Mesendoderm (in vitro differentiated cells): ENCODE measurements around the gene NADSYN1.
"Not testable (repeated sequence)": the region's sequence is repeated elsewhere in the genome, so short reads cannot be mapped to it uniquely, and the experiment has no call there.

Experiments
- DNase-seq: peaks from one replicate; pipeline ENCODE4 v3.0.0; 2013
- H2AK5ac ChIP-seq: 2 replicates; pipeline ENCODE4 v1.6.1; 2013; ENCODE audit warnings: low read length, inconsistent platforms
- H2BK120ac ChIP-seq: 2 replicates; pipeline ENCODE4 v1.6.1; 2013; ENCODE audit warnings: low read depth, mild to moderate bottlenecking, low read length, moderate library complexity, mixed read lengths
- H2BK15ac ChIP-seq: replicated peaks from 2 replicates; pipeline ENCODE4 v1.6.1; 2013; ENCODE audit warnings: low read depth, mild to moderate bottlenecking, moderate library complexity
- H2BK5ac ChIP-seq: 2 replicates; pipeline ENCODE4 v1.6.1; 2013; ENCODE audit warnings: low read length, inconsistent platforms
- H3K18ac ChIP-seq: 2 replicates; pipeline ENCODE4 v1.6.1; 2013; ENCODE audit warnings: mild to moderate bottlenecking, low read length, mixed read lengths
- H3K23ac ChIP-seq: one replicate; pipeline ENCODE4 v1.6.1; 2013; ENCODE audit warnings: low read length
- H3K27ac ChIP-seq: 2 replicates; pipeline ENCODE4 v1.5.1; 2013; ENCODE audit warnings: low read depth, mild to moderate bottlenecking, inconsistent platforms, low read length, moderate library complexity
- H3K27me3 ChIP-seq: 2 replicates; pipeline ENCODE4 v1.6.1; 2013; ENCODE audit warnings: low read length, control low read depth, mild to moderate bottlenecking, inconsistent platforms; ENCODE audit not compliant: insufficient read depth, poor library complexity
- H3K36me3 ChIP-seq: 2 replicates; pipeline ENCODE4 v1.6.1; 2013; ENCODE audit warnings: low read length, inconsistent platforms; ENCODE audit not compliant: control insufficient read depth, insufficient read depth
- H3K4ac ChIP-seq: one replicate; pipeline ENCODE4 v1.6.1; 2013; ENCODE audit warnings: low read depth, mild to moderate bottlenecking, low read length, moderate library complexity
- H3K4me1 ChIP-seq: 2 replicates; pipeline ENCODE4 v1.6.1; 2013; ENCODE audit warnings: low read depth, low read length, inconsistent platforms; ENCODE audit not compliant: control insufficient read depth
- H3K4me2 ChIP-seq: 2 replicates; pipeline ENCODE4 v1.6.1; 2013; ENCODE audit warnings: low read length
- H3K4me3 ChIP-seq: 2 replicates; pipeline ENCODE4 v1.5.1; 2013; ENCODE audit warnings: mild to moderate bottlenecking, low read length
- H3K56ac ChIP-seq: one replicate; pipeline ENCODE4 v1.6.1; 2013; ENCODE audit warnings: low read length
- H3K79me1 ChIP-seq: 2 replicates; pipeline ENCODE4 v1.6.1; 2013; ENCODE audit warnings: low read length, inconsistent platforms
- H3K79me2 ChIP-seq: 2 replicates; pipeline ENCODE4 v1.6.1; 2013; ENCODE audit warnings: mild to moderate bottlenecking, low read length; ENCODE audit not compliant: control insufficient read depth, insufficient read depth
- H3K9ac ChIP-seq: 2 replicates; pipeline ENCODE4 v1.6.1; 2013; ENCODE audit warnings: low read length, inconsistent platforms
- H4K5ac ChIP-seq: one replicate; pipeline ENCODE4 v1.6.1; 2013; ENCODE audit warnings: low read length
- H4K8ac ChIP-seq: one replicate; pipeline ENCODE4 v1.6.1; 2013; ENCODE audit warnings: low read depth, mild to moderate bottlenecking, control low read depth, low read length, moderate library complexity
- WGBS: extraction: QIAGEN DNeasy Blood & Tissue Kit; methylation state at CpG from one replicate; pipeline ENCODE4 v1.1.7; 2013; ENCODE audit warnings: low lambda C conversion rate, missing lambda C conversion rate; ENCODE audit not compliant: insufficient coverage; ENCODE audit errors: extremely low coverage; 5-methylcytosine and 5-hydroxymethylcytosine counted together

Gene NADSYN1

GRCh38 chr11:71422318-71422717 is 30.7 kb upstream of the NADSYN1 start:
- not testable (repeated sequence) for DNase-seq

GRCh38 chr11:71423181-71423790 is 29.7 kb upstream of the NADSYN1 start:
- Histone ChIP-seq H3K4me1 (no peaks in the 10 kb centered on the region), H3K23ac (no peak overlapping the region), H3K79me1 (no peaks in the 10 kb centered on the region), H2BK15ac (no peak overlapping the region), H3K4me3 (no peak overlapping the region), H3K18ac (no peak overlapping the region), H3K27me3 (no peaks in the 10 kb centered on the region), H3K4ac (no peak overlapping the region), H3K56ac (no peak overlapping the region), H3K36me3 (no peaks in the 10 kb centered on the region), H3K79me2 (no peaks in the 10 kb centered on the region), H4K8ac (no peak overlapping the region), H2BK5ac (no peak overlapping the region), H2AK5ac (no peak overlapping the region), H3K9ac (no peak overlapping the region), H3K4me2 (no peak overlapping the region), H3K27ac (no peak overlapping the region), H2BK120ac (no peak overlapping the region), H4K5ac (no peak overlapping the region)
- no peak for DNase-seq
- no CpG with 5 or more reads among the region's 7 CpGs for WGBS

More at GRCh38 chr11:71422318-71422717, 30.7 kb upstream of the NADSYN1 start:
- H3K4me2 ChIP-seq, H2BK120ac ChIP-seq, H3K27me3 ChIP-seq, H4K5ac ChIP-seq, H3K56ac ChIP-seq, H3K9ac ChIP-seq, H3K4me1 ChIP-seq, H3K79me2 ChIP-seq, H3K23ac ChIP-seq, H3K36me3 ChIP-seq, H2BK15ac ChIP-seq, H4K8ac ChIP-seq, H2AK5ac ChIP-seq, H2BK5ac ChIP-seq, H3K4ac ChIP-seq, H3K79me1 ChIP-seq, H3K4me3 ChIP-seq, H3K18ac ChIP-seq, H3K27ac ChIP-seq: not testable (repeated sequence)
- no CpG with 5 or more reads among the region's 3 CpGs for WGBS

- Histone ChIP-seq H3K4me2 (no peak overlapping the region), H3K4me1 (no peaks in the 10 kb centered on the region), H3K27me3 (no peaks in the 10 kb centered on the region), H2BK120ac (no peak overlapping the region), H3K27ac (no peak overlapping the region), H3K79me1 (no peaks in the 10 kb centered on the region), H3K36me3 (no peaks in the 10 kb centered on the region), H3K4ac (no peak overlapping the region), H3K79me2 (no peaks in the 10 kb centered on the region), H3K4me3 (no peak overlapping the region), H2BK15ac (no peak overlapping the region), H2BK5ac (no peak overlapping the region), H3K56ac (no peak overlapping the region), H2AK5ac (no peak overlapping the region), H3K9ac (no peak overlapping the region), H3K23ac (no peak overlapping the region), H4K8ac (no peak overlapping the region), H4K5ac (no peak overlapping the region), H3K18ac (no peak overlapping the region)
- no CpG with 5 or more reads among the region's 2 CpGs for WGBS
- DNase-seq, result peak; percentile 12
These were observed 27.6 kb upstream of the NADSYN1 start for GRCh38 chr11:71425409-71425808.

GRCh38 chr11:71425860-71426259 is 27.1 kb upstream of the NADSYN1 start:
- Histone ChIP-seq H3K56ac (no peak overlapping the region), H3K4me1 (no peaks in the 10 kb centered on the region), H2BK5ac (no peak overlapping the region), H3K36me3 (no peaks in the 10 kb centered on the region), H4K8ac (no peak overlapping the region), H3K27me3 (no peaks in the 10 kb centered on the region), H2BK15ac (no peak overlapping the region), H3K27ac (no peak overlapping the region), H3K23ac (no peak overlapping the region), H3K4me3 (no peak overlapping the region), H3K4me2 (no peak overlapping the region), H3K18ac (no peak overlapping the region), H4K5ac (no peak overlapping the region), H2BK120ac (no peak overlapping the region), H3K79me1 (no peaks in the 10 kb centered on the region), H3K79me2 (no peaks in the 10 kb centered on the region), H3K4ac (no peak overlapping the region), H3K9ac (no peak overlapping the region), H2AK5ac (no peak overlapping the region)
- no CpG with 5 or more reads among the region's 4 CpGs for WGBS
- no peak for DNase-seq

DNA sequence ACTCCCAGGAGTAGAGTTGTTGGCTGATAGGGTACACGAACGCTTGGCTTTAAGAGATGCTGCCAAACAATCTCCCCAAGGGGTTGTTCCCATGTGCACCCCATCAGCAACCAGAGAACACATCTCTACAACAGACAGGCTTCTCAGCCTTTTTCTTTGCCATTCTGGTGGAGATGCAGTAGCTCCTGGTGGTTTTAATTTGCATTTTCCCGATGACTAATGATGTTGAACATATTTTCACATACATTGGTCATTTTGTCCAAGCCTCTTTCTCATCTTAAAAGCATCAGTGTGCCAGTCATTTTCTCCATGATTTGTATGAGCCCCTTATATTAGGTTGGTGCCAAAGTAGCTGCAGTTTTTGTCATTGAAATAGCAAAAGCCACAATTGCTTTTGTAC is 26.6 kb upstream of the NADSYN1 start:
- Histone ChIP-seq H3K27ac (no peak overlapping the region), H3K23ac (no peak overlapping the region), H3K79me1 (no peaks in the 10 kb centered on the region), H3K9ac (no peak overlapping the region), H3K27me3 (no peaks in the 10 kb centered on the region), H2BK120ac (no peak overlapping the region), H3K4me3 (no peak overlapping the region), H3K4me1 (no peaks in the 10 kb centered on the region), H3K18ac (no peak overlapping the region), H3K4ac (no peak overlapping the region), H4K5ac (no peak overlapping the region), H2BK15ac (no peak overlapping the region), H4K8ac (no peak overlapping the region), H2BK5ac (no peak overlapping the region), H3K36me3 (no peaks in the 10 kb centered on the region), H3K79me2 (no peaks in the 10 kb centered on the region), H2AK5ac (no peak overlapping the region), H3K56ac (no peak overlapping the region), H3K4me2 (no peak overlapping the region)
- DNase-seq, result no peak
- WGBS, result no CpG with 5 or more reads among the region's 3 CpGs

GRCh38 chr11:71428861-71429435 is 24.1 kb upstream of the NADSYN1 start:
- no peak overlapping the region for H3K18ac ChIP-seq
- no peak overlapping the region for H3K23ac ChIP-seq
- no peak overlapping the region for H3K9ac ChIP-seq
- DNase-seq, result no peak
- no peaks in the 10 kb centered on the region for H3K79me2 ChIP-seq
- H3K4me3 ChIP-seq, result no peak overlapping the region
- H2AK5ac ChIP-seq, result no peak overlapping the region
- no peak overlapping the region for H2BK120ac ChIP-seq
- H4K5ac ChIP-seq, result no peak overlapping the region
- no peak overlapping the region for H3K56ac ChIP-seq
- H3K27me3 ChIP-seq, result no peaks in the 10 kb centered on the region
- no peak overlapping the region for H3K4me2 ChIP-seq
- WGBS, result no CpG with 5 or more reads among the region's 7 CpGs
- H2BK5ac ChIP-seq, result no peak overlapping the region
- H3K79me1 ChIP-seq, result no peaks in the 10 kb centered on the region
- no peak overlapping the region for H2BK15ac ChIP-seq
- H3K4me1 ChIP-seq, result no peaks in the 10 kb centered on the region
- H3K27ac ChIP-seq, result no peak overlapping the region
- no peak overlapping the region for H3K4ac ChIP-seq
- no peaks in the 10 kb centered on the region for H3K36me3 ChIP-seq
- H4K8ac ChIP-seq, result no peak overlapping the region
